Karpas-422 (cell line): Measurements from ENCODE around the gene PSPC1. TPM values are rescaled to one million over a fixed set of nuclear protein-coding genes. Genes with fewer than 3 reads are reported as not detected.
A peak's percentile ranks its signal among the peaks of the same experiment; 100 is the strongest.
"Not testable (repeated sequence)": the region's sequence is repeated elsewhere in the genome, so short reads cannot be mapped to it uniquely, and the experiment has no call there.

Source experiments
- DNase-seq: peaks from one replicate; pipeline ENCODE4 v3.0.0-alpha.2; 2015
- H2AFZ ChIP-seq: fragments of 200-600 bp; sonication (generic); 2 replicates; pipeline ENCODE4 v1.6.1; 2014; ENCODE audit warnings: antibody characterized with exemption, low read length, mixed read lengths
- H3K27ac ChIP-seq: fragments of 200-600 bp; sonication (generic); 2 replicates; pipeline ENCODE4 v1.5.1; 2014; ENCODE audit warnings: mild to moderate bottlenecking, low read length, moderate library complexity
- H3K27me3 ChIP-seq: fragments of 200-600 bp; sonication (generic); 2 replicates; pipeline ENCODE4 v1.6.1; 2014; ENCODE audit warnings: low read length, mixed read lengths
- H3K36me3 ChIP-seq: fragments of 200-600 bp; sonication (generic); 2 replicates; pipeline ENCODE4 v1.6.1; 2014; ENCODE audit warnings: low read length, mixed read lengths; ENCODE audit not compliant: insufficient read depth
- H3K4me1 ChIP-seq: fragments of 200-600 bp; sonication (generic); 2 replicates; pipeline ENCODE4 v1.6.1; 2014; ENCODE audit warnings: mild to moderate bottlenecking, low read length, mixed read lengths
- H3K4me2 ChIP-seq: fragments of 200-600 bp; sonication (generic); 2 replicates; pipeline ENCODE4 v1.6.1; 2014; ENCODE audit warnings: low read length, low read depth, mild to moderate bottlenecking; ENCODE audit not compliant: poor library complexity, severe bottlenecking
- H3K4me3 ChIP-seq: fragments of 200-600 bp; sonication (generic); 2 replicates; pipeline ENCODE4 v1.5.1; 2014; ENCODE audit warnings: mild to moderate bottlenecking, antibody characterized with exemption, low read length, mixed read lengths
- H3K79me2 ChIP-seq: fragments of 200-600 bp; sonication (generic); 2 replicates; pipeline ENCODE4 v1.6.1; 2014; ENCODE audit warnings: mild to moderate bottlenecking, low read length, mixed read lengths
- H3K9ac ChIP-seq: fragments of 200-600 bp; sonication (generic); 2 replicates; pipeline ENCODE4 v1.6.0; 2014; ENCODE audit warnings: low read length
- H3K9me2 ChIP-seq: fragments of 200-600 bp; sonication (generic), shearing (Covaris generic); replicated peaks from 2 replicates; pipeline ENCODE4 v1.6.0; 2014; ENCODE audit warnings: mild to moderate bottlenecking, low read length, moderate library complexity; ENCODE audit not compliant: insufficient read depth
- H3K9me3 ChIP-seq: fragments of 300-700, 200-600 bp; sonication (generic); 2 replicates; pipeline ENCODE4 v1.6.1; 2014; ENCODE audit warnings: low read length, mixed read lengths
- H4K20me1 ChIP-seq: fragments of 200-600 bp; sonication (generic); 2 replicates; pipeline ENCODE4 v1.6.1; 2014; ENCODE audit warnings: mild to moderate bottlenecking, antibody characterized with exemption, low read length, low read depth; ENCODE audit not compliant: insufficient read depth
- total RNA-seq: library from RNA; depleted of rRNA; stranded (reverse); fragments of >200 nt; shearing (Covaris generic); gene quantifications from 2 replicates; pipeline ENCODE4 v1.2.3, GENCODE V29; 2014; ENCODE audit warnings: low replicate concordance

The PSPC1 gene
- total RNA-seq, 1 experiment from 2014 or later: 48.2 TPM

GRCh38 chr13:19810151-19810550 is 27.4 kb upstream of the PSPC1 start:
- H3K9me2 ChIP-seq: no peaks in the 10 kb centered on the region
- no peaks in the 10 kb centered on the region for H3K27me3 ChIP-seq
- H3K9ac ChIP-seq: no peak overlapping the region
- H3K9me3 ChIP-seq: no peaks in the 10 kb centered on the region
- no peak overlapping the region for H3K4me3 ChIP-seq
- no peaks in the 10 kb centered on the region for H3K79me2 ChIP-seq
- no peaks in the 10 kb centered on the region for H4K20me1 ChIP-seq
- no peak overlapping the region for H3K27ac ChIP-seq
- H3K36me3 ChIP-seq: no peaks in the 10 kb centered on the region
- H3K4me2 ChIP-seq: no peak overlapping the region
- DNase-seq: no peak
- no peaks in the 10 kb centered on the region for H3K4me1 ChIP-seq
- no peak overlapping the region for H2AFZ ChIP-seq

- no peak for DNase-seq
Observed at GRCh38 chr13:19805765-19806164, 23.0 kb upstream of the PSPC1 start.

DNA sequence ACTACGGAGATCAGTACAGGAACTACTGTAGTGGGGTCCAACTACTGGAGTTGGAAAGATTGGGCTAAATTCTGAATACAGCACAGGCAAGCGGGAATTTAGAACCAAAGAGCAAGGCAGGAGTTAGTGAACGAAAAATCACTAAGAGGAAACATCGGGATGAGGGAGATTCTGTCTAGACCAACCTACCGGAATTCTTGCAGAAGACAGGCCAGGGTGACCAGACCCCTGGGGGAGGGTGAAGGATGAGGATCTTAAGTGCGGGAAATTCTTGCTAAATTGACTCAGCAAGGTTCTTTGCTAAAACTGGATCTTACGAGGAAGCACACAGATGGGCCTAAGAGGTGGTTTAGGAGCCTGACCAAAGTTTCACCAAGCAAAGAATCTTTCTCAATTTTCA is 13.2 kb upstream of the PSPC1 start:
- Histone ChIP-seq H3K36me3 (no peaks in the 10 kb centered on the region), H3K79me2 (no peaks in the 10 kb centered on the region), H3K4me3 (no peak overlapping the region), H2AFZ (no peak overlapping the region), H3K9me2 (no peaks in the 10 kb centered on the region), H4K20me1 (no peaks in the 10 kb centered on the region), H3K4me2 (no peak overlapping the region), H3K4me1 (no peaks in the 10 kb centered on the region), H3K9ac (no peak overlapping the region), H3K9me3 (no peaks in the 10 kb centered on the region), H3K27ac (no peak overlapping the region), H3K27me3 (no peaks in the 10 kb centered on the region)
- no peak for DNase-seq

More at GRCh38 chr13:19805765-19806164, 23.0 kb upstream of the PSPC1 start:
- Histone ChIP-seq H3K9me2 (no peaks in the 10 kb centered on the region), H3K4me1 (no peaks in the 10 kb centered on the region), H2AFZ (no peak overlapping the region), H3K36me3 (no peaks in the 10 kb centered on the region), H3K4me3 (no peak overlapping the region), H4K20me1 (no peaks in the 10 kb centered on the region), H3K79me2 (no peaks in the 10 kb centered on the region), H3K9me3 (no peaks in the 10 kb centered on the region), H3K27me3 (no peaks in the 10 kb centered on the region), H3K27ac (no peak overlapping the region), H3K4me2 (no peak overlapping the region), H3K9ac (no peak overlapping the region)

DNA sequence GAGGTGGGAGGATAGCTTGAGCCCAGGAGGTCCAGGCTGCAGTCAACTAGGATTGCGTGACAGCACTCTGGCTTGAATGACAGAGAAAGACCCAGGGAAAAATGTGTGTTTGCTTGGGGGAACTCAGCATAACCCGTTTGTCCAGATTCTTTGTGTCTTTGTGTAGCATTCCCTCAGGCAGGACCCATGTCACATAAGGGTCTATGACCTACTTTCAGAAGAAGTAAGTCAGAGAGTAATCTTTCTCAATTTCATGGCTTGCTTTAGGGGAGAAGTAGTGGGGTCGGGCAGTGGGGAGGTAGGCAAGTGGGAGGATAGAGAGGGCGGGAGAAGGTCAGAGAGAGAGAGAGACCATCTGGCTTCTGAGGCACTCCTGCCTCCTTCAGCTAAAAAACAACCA is 11.9 kb upstream of the PSPC1 start:
- Histone ChIP-seq H3K36me3 (no peaks in the 10 kb centered on the region), H3K27me3 (no peaks in the 10 kb centered on the region), H3K79me2 (no peaks in the 10 kb centered on the region), H4K20me1 (no peaks in the 10 kb centered on the region), H2AFZ (no peak overlapping the region), H3K9me3 (no peaks in the 10 kb centered on the region), H3K4me2 (no peak overlapping the region), H3K9me2 (no peaks in the 10 kb centered on the region), H3K4me3 (no peak overlapping the region), H3K27ac (no peak overlapping the region), H3K9ac (no peak overlapping the region), H3K4me1 (no peaks in the 10 kb centered on the region)
- no peak for DNase-seq

- H3K27ac ChIP-seq: no peak overlapping the region
- no peaks in the 10 kb centered on the region for H3K36me3 ChIP-seq
- H3K9me3 ChIP-seq: no peaks in the 10 kb centered on the region
- no peak overlapping the region for H3K4me2 ChIP-seq
- no peaks in the 10 kb centered on the region for H4K20me1 ChIP-seq
- no peaks in the 10 kb centered on the region for H3K9me2 ChIP-seq
- H3K4me1 ChIP-seq: no peaks in the 10 kb centered on the region
- no peak overlapping the region for H3K4me3 ChIP-seq
- DNase-seq: no peak
- H3K27me3 ChIP-seq: no peaks in the 10 kb centered on the region
- no peak overlapping the region for H3K9ac ChIP-seq
- no peak overlapping the region for H2AFZ ChIP-seq
- no peaks in the 10 kb centered on the region for H3K79me2 ChIP-seq
Observed at GRCh38 chr13:19791953-19792537, 9.3 kb upstream of the PSPC1 start.

DNA sequence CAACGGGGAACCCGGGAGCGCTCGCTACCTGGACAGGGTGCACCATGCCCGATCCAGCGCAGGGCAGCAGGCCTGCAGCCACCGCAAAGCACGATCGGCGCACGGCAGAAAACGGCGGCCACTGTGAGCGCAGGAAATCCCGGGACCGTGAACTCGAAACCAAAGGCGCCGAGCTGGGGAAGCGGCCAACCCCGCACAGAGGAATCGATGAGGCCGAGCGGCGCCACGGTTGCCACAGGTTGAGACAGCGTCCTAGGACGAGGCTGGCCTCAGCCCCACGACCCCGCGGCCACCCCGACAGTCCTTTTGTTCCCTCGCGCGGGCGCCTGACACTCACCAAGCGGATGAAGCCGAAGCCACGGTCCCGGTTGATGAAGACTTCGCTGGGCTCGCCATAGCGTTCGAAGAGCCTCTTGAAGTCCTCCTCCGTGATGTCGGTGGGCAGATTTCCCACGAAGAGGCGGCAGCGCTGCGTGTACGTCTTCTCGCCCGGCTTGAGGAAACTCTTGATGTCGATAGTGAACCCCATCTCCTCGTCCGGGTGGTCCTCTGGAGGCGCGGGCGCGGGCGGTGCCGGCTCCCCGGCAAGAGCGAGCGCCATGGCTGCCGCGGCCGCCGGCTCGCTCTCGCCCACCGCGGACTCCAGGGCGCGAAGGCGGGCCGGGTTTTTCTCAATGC is 557 bp downstream of the PSPC1 start:
- peak overlapping the region; percentile 90 for H3K4me3 ChIP-seq

DNA sequence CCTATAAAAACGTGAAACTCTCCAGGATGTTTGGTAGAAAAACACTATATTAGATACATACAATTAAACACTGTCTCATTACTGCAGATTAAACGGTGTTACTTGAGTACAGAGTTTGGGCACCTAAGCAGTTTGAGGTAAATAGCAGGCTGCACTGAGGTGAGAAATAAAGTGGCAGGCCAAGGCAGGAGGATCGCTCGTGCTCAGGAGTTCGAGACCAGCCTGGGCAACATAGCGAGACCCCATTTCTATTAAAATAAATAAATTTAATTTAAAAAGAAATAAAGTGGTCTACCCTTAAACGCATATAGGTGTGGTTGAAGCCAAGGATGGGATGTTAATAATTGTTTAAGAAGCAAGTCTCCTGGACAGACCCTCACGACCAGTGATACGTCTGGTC is 1.2 kb downstream of the PSPC1 start:
- Histone ChIP-seq H3K27me3 (no peaks in the 10 kb centered on the region), H3K4me2 (peak overlapping the region; percentile 76), H3K4me1 (peaks cover 12% of the 10 kb centered on the region), H3K4me3 (peak overlapping the region; percentile 90), H2AFZ (no peak overlapping the region), H3K9me3 (no peaks in the 10 kb centered on the region), H3K9me2 (no peaks in the 10 kb centered on the region), H3K36me3 (peaks cover 7% of the 10 kb centered on the region; the same call in 1 of the 2 replicates), H3K27ac (no peak overlapping the region), H3K9ac (peak overlapping the region; percentile 99), H4K20me1 (peaks cover 3% of the 10 kb centered on the region), H3K79me2 (peaks cover 37% of the 10 kb centered on the region)
- DNase-seq: peak; percentile 44

More for the DNA sequence above, 557 bp downstream of the PSPC1 start:
- DNase-seq: peak; percentile 77
- peaks cover 7% of the 10 kb centered on the region; the same call in 1 of the 2 replicates for H3K36me3 ChIP-seq
- peaks cover 12% of the 10 kb centered on the region for H3K4me1 ChIP-seq
- no peaks in the 10 kb centered on the region for H3K9me3 ChIP-seq
- H3K4me2 ChIP-seq: peak overlapping the region; percentile 76
- peak overlapping the region; percentile 50; the same call in 1 of the 2 replicates for H2AFZ ChIP-seq
- no peaks in the 10 kb centered on the region for H3K9me2 ChIP-seq
- peak overlapping the region; percentile 85 for H3K27ac ChIP-seq
- no peaks in the 10 kb centered on the region for H3K27me3 ChIP-seq
- H3K9ac ChIP-seq: peak overlapping the region; percentile 99
- H3K79me2 ChIP-seq: peaks cover 30% of the 10 kb centered on the region
- H4K20me1 ChIP-seq: peaks cover 3% of the 10 kb centered on the region

DNA sequence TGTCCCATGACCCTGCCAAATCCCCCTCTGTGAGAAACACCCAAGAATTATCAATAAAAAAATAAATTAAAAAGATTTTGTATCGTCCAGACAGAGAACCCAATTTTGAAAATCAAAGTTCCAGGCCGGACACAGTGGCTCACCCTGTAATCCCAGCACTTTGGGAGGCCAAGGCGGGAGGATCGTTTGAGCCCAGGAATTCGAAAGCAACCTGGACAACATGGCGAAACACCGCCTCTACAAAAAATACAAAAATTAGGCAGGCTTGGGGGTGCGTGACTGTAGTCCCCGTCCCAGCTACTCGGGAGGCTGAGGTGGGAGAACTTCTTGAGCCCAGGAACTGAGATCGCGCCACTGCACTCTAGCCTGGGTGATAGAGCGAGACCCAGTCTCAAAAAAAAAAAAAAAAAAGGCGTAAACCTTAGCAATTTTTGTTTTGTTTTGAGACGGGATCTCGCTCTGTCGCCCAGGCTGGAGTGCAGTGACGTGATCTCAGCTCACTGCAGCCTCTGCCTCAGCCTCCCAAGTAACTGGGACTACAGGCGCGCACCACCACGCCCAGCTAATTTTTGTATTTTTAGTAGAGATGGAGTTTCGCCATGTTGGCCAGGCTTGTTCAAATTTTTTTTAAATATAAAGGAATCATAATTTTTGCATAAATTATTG is 1.9 kb downstream of the PSPC1 start:
- not testable (repeated sequence) for DNase-seq, H4K20me1 ChIP-seq, H3K9me2 ChIP-seq, H3K36me3 ChIP-seq, H3K27ac ChIP-seq, H2AFZ ChIP-seq, H3K9me3 ChIP-seq, H3K27me3 ChIP-seq
- Histone ChIP-seq H3K4me3 (peak overlapping the region; percentile 90), H3K4me2 (peak overlapping the region; percentile 76), H3K4me1 (peaks cover 12% of the 10 kb centered on the region), H3K9ac (peak overlapping the region; percentile 99; the same call in 1 of the 2 replicates), H3K79me2 (peaks cover 43% of the 10 kb centered on the region)
